ENCODE measurements around the gene CCDC192.

The CCDC192 gene

DNA sequence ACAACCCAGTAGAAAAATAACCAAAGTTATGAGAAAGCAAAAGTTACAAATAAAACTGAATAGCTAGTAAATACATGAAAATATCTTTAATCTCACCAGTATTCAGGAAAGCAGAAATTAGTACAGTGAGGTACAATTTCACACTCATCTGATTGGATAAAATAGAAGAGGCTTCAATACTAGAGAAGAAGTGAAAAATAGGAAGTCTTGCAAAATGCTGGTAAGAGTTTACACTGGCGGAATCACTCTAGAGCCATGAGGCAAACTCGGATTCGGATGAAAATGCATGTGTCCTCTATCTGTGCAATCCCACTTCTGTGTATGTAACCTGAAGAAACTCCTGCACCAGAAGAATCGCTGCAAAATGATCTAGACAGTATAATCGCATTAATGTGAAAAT, 128.9 kb downstream of the CCDC192 start:
- no peak for TF ChIP-seq EZH2phosphoT487 (IDR thresholded peaks at IDR 0.05; ENCODE audit: borderline replicate concordance)
- TF ChIP-seq, protein P1, sequence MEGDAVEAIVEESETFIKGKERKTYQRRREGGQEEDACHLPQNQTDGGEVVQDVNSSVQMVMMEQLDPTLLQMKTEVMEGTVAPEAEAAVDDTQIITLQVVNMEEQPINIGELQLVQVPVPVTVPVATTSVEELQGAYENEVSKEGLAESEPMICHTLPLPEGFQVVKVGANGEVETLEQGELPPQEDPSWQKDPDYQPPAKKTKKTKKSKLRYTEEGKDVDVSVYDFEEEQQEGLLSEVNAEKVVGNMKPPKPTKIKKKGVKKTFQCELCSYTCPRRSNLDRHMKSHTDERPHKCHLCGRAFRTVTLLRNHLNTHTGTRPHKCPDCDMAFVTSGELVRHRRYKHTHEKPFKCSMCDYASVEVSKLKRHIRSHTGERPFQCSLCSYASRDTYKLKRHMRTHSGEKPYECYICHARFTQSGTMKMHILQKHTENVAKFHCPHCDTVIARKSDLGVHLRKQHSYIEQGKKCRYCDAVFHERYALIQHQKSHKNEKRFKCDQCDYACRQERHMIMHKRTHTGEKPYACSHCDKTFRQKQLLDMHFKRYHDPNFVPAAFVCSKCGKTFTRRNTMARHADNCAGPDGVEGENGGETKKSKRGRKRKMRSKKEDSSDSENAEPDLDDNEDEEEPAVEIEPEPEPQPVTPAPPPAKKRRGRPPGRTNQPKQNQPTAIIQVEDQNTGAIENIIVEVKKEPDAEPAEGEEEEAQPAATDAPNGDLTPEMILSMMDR (conservative IDR thresholded peaks at IDR 0.05; ENCODE audit: low read length), result no peak
- Histone ChIP-seq H4K20me1 (ENCODE audit: insufficient read depth, low read length, poor library complexity, severe bottlenecking) (no peaks in the 10 kb centered on the region), H3K9ac (ENCODE audit: low read depth, low read length, poor library complexity, severe bottlenecking) (no peak overlapping the region), H3K9me3 (ENCODE audit: insufficient read depth, low read depth, low read length) (no peaks in the 10 kb centered on the region), H3K9me2 (replicated peaks; ENCODE audit: low read depth, low read length) (no peaks in the 10 kb centered on the region), H3K79me2 (ENCODE audit: insufficient read depth, low read length) (no peaks in the 10 kb centered on the region), H3K4me1 (ENCODE audit: insufficient read depth, low read length, poor library complexity, severe bottlenecking) (no peaks in the 10 kb centered on the region), H3F3A (ENCODE audit: low read depth) (no peaks in the 10 kb centered on the region), H2AFZ (ENCODE audit: low read length) (no peak overlapping the region), H3K4me2 (ENCODE audit: low read depth, low read length, poor library complexity, severe bottlenecking) (no peak overlapping the region), H3K27me3 (ENCODE audit: insufficient read depth, low read length, poor library complexity, severe bottlenecking) (no peaks in the 10 kb centered on the region), H3K36me3 (ENCODE audit: insufficient read depth, low read length) (no peaks in the 10 kb centered on the region), H3K4me3 (ENCODE audit: low read length, poor library complexity, severe bottlenecking) (no peak overlapping the region)

DNA sequence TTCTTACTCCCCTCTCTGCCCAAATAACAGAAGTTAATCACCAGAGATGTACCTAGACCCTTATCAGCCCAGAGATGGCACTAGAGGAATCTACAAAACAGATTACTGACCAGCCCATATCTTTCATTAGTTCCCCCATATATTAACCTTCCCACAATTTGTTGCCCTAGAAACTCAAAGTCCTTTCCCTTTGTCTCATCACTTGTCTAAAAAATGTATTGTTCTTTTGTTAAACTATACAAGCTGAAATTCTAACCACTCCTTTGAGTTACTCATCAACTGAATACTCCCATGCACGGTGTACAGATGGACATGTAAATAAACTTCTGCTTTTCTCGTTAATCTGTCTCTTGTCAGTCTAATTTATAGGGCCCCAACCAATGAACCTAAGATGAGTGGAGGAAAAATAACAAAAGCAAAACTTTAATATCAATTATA, 130.9 kb downstream of the CCDC192 start:
- no peaks in the 10 kb centered on the region for H3K4me1 ChIP-seq (ENCODE audit: insufficient read depth, low read length, poor library complexity, severe bottlenecking)
- no peak overlapping the region for H3K4me2 ChIP-seq (ENCODE audit: low read depth, low read length, poor library complexity, severe bottlenecking)
- H3F3A ChIP-seq (ENCODE audit: low read depth), result no peaks in the 10 kb centered on the region
- H4K20me1 ChIP-seq (ENCODE audit: insufficient read depth, low read length, poor library complexity, severe bottlenecking), result no peaks in the 10 kb centered on the region
- H2AFZ ChIP-seq (ENCODE audit: low read length), result no peak overlapping the region
- TF ChIP-seq, protein P1 (conservative IDR thresholded peaks at IDR 0.05; ENCODE audit: low read length), result no peak
- TF ChIP-seq EZH2phosphoT487 (IDR thresholded peaks at IDR 0.05; ENCODE audit: borderline replicate concordance), result no peak
- no peaks in the 10 kb centered on the region for H3K9me3 ChIP-seq (ENCODE audit: insufficient read depth, low read depth, low read length)
- H3K79me2 ChIP-seq (ENCODE audit: insufficient read depth, low read length), result no peaks in the 10 kb centered on the region
- H3K36me3 ChIP-seq (ENCODE audit: insufficient read depth, low read length), result no peaks in the 10 kb centered on the region
- no peaks in the 10 kb centered on the region for H3K9me2 ChIP-seq (replicated peaks; ENCODE audit: low read depth, low read length)
- H3K9ac ChIP-seq (ENCODE audit: low read depth, low read length, poor library complexity, severe bottlenecking), result no peak overlapping the region
- no peak overlapping the region for H3K4me3 ChIP-seq (ENCODE audit: low read length, poor library complexity, severe bottlenecking)
- H3K27me3 ChIP-seq (ENCODE audit: insufficient read depth, low read length, poor library complexity, severe bottlenecking), result no peaks in the 10 kb centered on the region

DNA sequence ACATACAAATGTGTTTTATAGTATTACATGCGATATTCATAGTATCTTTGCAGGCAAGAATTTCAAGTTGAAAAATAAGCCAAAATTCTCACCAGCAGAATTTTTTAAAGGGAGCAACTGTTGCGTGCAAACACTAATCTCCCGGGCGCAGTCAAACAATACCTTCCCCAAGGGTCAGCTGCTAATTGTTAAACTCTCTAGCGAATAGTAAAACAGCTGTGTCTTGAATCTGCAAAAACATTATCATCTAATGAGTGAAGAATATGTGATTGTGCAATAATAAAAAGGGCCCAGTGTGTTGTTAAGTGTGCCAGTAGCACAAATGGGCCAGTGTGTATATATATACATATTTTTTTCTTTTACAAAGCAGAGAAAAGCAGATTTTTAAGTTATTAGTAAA, 131.4 kb downstream of the CCDC192 start:
- H3K79me2 ChIP-seq (ENCODE audit: insufficient read depth, low read length), result no peaks in the 10 kb centered on the region
- H3K9me3 ChIP-seq (ENCODE audit: insufficient read depth, low read depth, low read length), result no peaks in the 10 kb centered on the region
- no peaks in the 10 kb centered on the region for H3K4me1 ChIP-seq (ENCODE audit: insufficient read depth, low read length, poor library complexity, severe bottlenecking)
- no peaks in the 10 kb centered on the region for H3K9me2 ChIP-seq (replicated peaks; ENCODE audit: low read depth, low read length)
- H3K4me2 ChIP-seq (ENCODE audit: low read depth, low read length, poor library complexity, severe bottlenecking), result no peak overlapping the region
- no peaks in the 10 kb centered on the region for H3K36me3 ChIP-seq (ENCODE audit: insufficient read depth, low read length)
- no peaks in the 10 kb centered on the region for H3F3A ChIP-seq (ENCODE audit: low read depth)
- H3K9ac ChIP-seq (ENCODE audit: low read depth, low read length, poor library complexity, severe bottlenecking), result no peak overlapping the region
- no peak overlapping the region for H3K4me3 ChIP-seq (ENCODE audit: low read length, poor library complexity, severe bottlenecking)
- no peaks in the 10 kb centered on the region for H3K27me3 ChIP-seq (ENCODE audit: insufficient read depth, low read length, poor library complexity, severe bottlenecking)
- H4K20me1 ChIP-seq (ENCODE audit: insufficient read depth, low read length, poor library complexity, severe bottlenecking), result no peaks in the 10 kb centered on the region
- H2AFZ ChIP-seq (ENCODE audit: low read length), result no peak overlapping the region
- TF ChIP-seq, protein P1 (conservative IDR thresholded peaks at IDR 0.05; ENCODE audit: low read length), result no peak
- TF ChIP-seq EZH2phosphoT487 (IDR thresholded peaks at IDR 0.05; ENCODE audit: borderline replicate concordance), result no peak

Measured in Loucy (cell line).